PC-9 (cell line): Measurements from ENCODE around the gene NFYC. TPM values are rescaled to one million over a fixed set of nuclear protein-coding genes. Genes with fewer than 3 reads are reported as not detected.

ENCODE experiments used
- BruUV-seq: library from RNA; stranded (reverse); fragments of 400-500 nt; replicated peaks from 2 replicates; lab custom pipeline; 2021; lab: Mats Ljungman, UMichigan
- CTCF ChIA-PET: fragments of 300-600 bp; sonication (Branson Sonifier 250); formaldehyde crosslinking; loops from one replicate; lab custom pipeline; 2022; ENCODE audit warnings: antibody characterized with exemption; lab: Charles Lee
- POLR2A ChIA-PET: fragments of 300-600 bp; sonication (Branson Sonifier 250); formaldehyde crosslinking; loops from one replicate; lab custom pipeline; 2022; ENCODE audit warnings: antibody characterized with exemption; ENCODE audit not compliant: unreplicated experiment; lab: Charles Lee
- DNase-seq, 2 experiments: peaks; one replicate each; pipeline versions ENCODE4 v3.0.0 to v3.0.0-alpha.2; 2015 to 2022; ENCODE audit warnings: mixed read lengths in 1 of 2
- H2AFZ ChIP-seq: fragments of 200-600 bp; sonication (generic); 2 replicates; pipeline ENCODE4 v1.8.1; 2017; ENCODE audit warnings: antibody characterized with exemption
- H3F3A ChIP-seq: fragments of 200-600 bp; sonication (generic); 2 replicates; pipeline ENCODE4 v1.8.1; 2017; ENCODE audit warnings: antibody characterized with exemption, mild to moderate bottlenecking, low read depth; ENCODE audit not compliant: insufficient read depth
- H3K27ac ChIP-seq: fragments of 200-600 bp; sonication (generic); 2 replicates; pipeline ENCODE4 v1.6.1; 2016; ENCODE audit warnings: mixed run types
- H3K27me3 ChIP-seq: fragments of 200-600 bp; sonication (generic); 2 replicates; pipeline ENCODE4 v1.6.1; 2016; ENCODE audit warnings: low read depth, mixed run types; ENCODE audit not compliant: insufficient read depth
- H3K36me3 ChIP-seq: fragments of 200-600 bp; sonication (generic); 2 replicates; pipeline ENCODE4 v1.6.1; 2016; ENCODE audit warnings: low read depth, mixed run types
- H3K4me1 ChIP-seq: fragments of 200-600 bp; sonication (generic); replicated peaks from 2 replicates; pipeline ENCODE4 v1.6.1; 2016; ENCODE audit warnings: mixed run types; ENCODE audit not compliant: insufficient read depth
- H3K4me2 ChIP-seq: fragments of 200-600 bp; sonication (generic); 2 replicates; pipeline ENCODE4 v1.6.1; 2017; ENCODE audit warnings: mixed run types
- H3K4me3 ChIP-seq: fragments of 200-600 bp; sonication (generic); 2 replicates; pipeline ENCODE4 v1.6.1; 2016; ENCODE audit warnings: mixed run types
- H3K79me2 ChIP-seq: fragments of 200-600 bp; sonication (generic); 2 replicates; pipeline ENCODE4 v1.6.1; 2017; ENCODE audit warnings: low read depth, mixed run types
- H3K9me2 ChIP-seq: fragments of 200-600 bp; sonication (generic); 2 replicates; pipeline ENCODE4 v1.8.1; 2017; ENCODE audit warnings: mild to moderate bottlenecking; ENCODE audit not compliant: insufficient read depth
- H3K9me3 ChIP-seq: fragments of 200-600 bp; sonication (generic); 2 replicates; pipeline ENCODE4 v1.8.1; 2016; ENCODE audit warnings: low read depth; ENCODE audit not compliant: insufficient read depth
- H4K20me1 ChIP-seq: fragments of 200-600 bp; sonication (generic); 2 replicates; pipeline ENCODE4 v1.8.1; 2017; ENCODE audit not compliant: insufficient read depth
- EZH2 ChIP-seq: fragments of 200-600 bp; sonication (generic); IDR thresholded peaks from 2 replicates; pipeline ENCODE4 v1.8.0; 2017; ENCODE audit warnings: antibody characterized with exemption, low read depth
- intact Hi-C: fragments of 100-400 bp; cut with micrococcal nuclease; formaldehyde crosslinking; loops from one replicate; pipeline ENCODE4 v1.10.0; 2022; ENCODE audit not compliant: unreplicated experiment
- microRNA-seq: library from miRNA; unstranded; fragments of <30 nt; microRNA quantifications from one replicate; pipeline ENCODE4 v1.2.0, GENCODE V29; 2021; ENCODE audit warnings: borderline number of aligned reads, borderline replicate concordance
- total RNA-seq: library from RNA; stranded (reverse); gene quantifications from 2 replicates; pipeline ENCODE4 v1.2.3, GENCODE V29; 2021
- TF ChIP-seq, protein P1 (sequence below): fragments of 200-600 bp; sonication (generic); conservative IDR thresholded peaks from 2 replicates; pipeline ENCODE4 v1.6.1; 2017; ENCODE audit warnings: mixed run types, antibody characterized with exemption, mild to moderate bottlenecking, moderate library complexity

Gene NFYC
- total RNA-seq, 1 experiment from 2014 or later, result 91.1 TPM

DNA sequence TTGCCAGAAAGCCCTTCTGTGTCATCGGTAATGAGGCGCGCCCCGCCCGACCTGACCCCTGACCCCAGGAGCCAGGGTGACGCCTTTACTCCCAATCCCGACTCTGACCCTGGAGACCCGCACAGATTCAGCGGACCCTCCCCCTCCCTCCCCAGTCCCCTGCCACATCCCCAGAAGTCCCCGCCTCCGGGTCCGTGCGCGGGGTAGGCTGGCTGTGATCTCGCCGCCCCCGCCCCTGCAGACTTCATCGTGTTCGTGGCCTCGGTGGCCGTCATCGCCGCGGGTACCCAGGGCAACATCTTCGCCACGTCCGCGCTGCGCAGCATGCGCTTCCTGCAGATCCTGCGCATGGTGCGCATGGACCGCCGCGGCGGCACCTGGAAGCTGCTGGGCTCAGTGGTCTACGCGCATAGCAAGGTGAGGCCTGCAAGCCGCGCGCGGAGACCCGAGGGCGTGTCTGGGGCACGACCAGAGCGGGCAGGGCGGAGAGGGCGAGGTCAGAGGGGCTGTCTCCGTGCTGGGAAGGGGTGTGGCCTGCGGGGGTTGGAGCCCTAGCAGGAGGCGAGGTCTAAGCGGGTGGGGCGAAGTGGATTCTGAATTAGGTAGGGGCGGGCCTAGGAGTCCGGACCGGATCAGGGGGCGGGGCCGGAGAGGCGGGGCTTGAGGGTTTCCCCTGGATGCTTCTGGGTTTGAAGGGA is 126.9 kb downstream of the NFYC start:
- no peaks in the 10 kb centered on the region for H3K36me3 ChIP-seq
- H3K4me2 ChIP-seq, result no peak overlapping the region
- TF ChIP-seq, protein P1, sequence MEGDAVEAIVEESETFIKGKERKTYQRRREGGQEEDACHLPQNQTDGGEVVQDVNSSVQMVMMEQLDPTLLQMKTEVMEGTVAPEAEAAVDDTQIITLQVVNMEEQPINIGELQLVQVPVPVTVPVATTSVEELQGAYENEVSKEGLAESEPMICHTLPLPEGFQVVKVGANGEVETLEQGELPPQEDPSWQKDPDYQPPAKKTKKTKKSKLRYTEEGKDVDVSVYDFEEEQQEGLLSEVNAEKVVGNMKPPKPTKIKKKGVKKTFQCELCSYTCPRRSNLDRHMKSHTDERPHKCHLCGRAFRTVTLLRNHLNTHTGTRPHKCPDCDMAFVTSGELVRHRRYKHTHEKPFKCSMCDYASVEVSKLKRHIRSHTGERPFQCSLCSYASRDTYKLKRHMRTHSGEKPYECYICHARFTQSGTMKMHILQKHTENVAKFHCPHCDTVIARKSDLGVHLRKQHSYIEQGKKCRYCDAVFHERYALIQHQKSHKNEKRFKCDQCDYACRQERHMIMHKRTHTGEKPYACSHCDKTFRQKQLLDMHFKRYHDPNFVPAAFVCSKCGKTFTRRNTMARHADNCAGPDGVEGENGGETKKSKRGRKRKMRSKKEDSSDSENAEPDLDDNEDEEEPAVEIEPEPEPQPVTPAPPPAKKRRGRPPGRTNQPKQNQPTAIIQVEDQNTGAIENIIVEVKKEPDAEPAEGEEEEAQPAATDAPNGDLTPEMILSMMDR, result no peak
- TF ChIP-seq EZH2, result no peak
- H3K27ac ChIP-seq, result no peak overlapping the region
- H4K20me1 ChIP-seq, result no peaks in the 10 kb centered on the region
- H3F3A ChIP-seq, result no peaks in the 10 kb centered on the region
- H3K79me2 ChIP-seq, result no peaks in the 10 kb centered on the region
- DNase-seq, result no peak
- intact Hi-C loops, result no loop called here
- BruUV-seq, result no TSS peak
- no peaks in the 10 kb centered on the region for H3K9me2 ChIP-seq
- no peak overlapping the region for H2AFZ ChIP-seq
- no peak overlapping the region for H3K4me3 ChIP-seq
- POLR2A ChIA-PET, result no interaction called here
- no peaks in the 10 kb centered on the region for H3K9me3 ChIP-seq
- no peaks in the 10 kb centered on the region for H3K27me3 ChIP-seq
- CTCF ChIA-PET, result no interaction called here
- H3K4me1 ChIP-seq, result no peaks in the 10 kb centered on the region

DNA sequence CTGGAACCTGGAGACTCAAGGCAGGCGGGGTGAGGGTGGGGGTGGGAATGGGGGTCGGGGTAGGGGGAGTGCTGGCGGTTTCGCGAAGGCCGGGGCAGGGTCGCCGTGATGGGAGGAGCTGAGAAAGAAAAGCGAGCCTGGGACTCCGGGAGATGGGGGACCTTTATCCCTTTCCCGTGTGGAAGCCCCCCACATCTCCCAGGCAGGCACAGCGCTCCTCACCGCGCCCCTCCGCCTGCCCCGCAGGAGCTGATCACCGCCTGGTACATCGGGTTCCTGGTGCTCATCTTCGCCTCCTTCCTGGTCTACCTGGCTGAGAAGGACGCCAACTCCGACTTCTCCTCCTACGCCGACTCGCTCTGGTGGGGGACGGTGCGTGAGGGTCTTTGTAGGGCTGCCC is 127.6 kb downstream of the NFYC start:
- no peak overlapping the region for H3K4me2 ChIP-seq
- H4K20me1 ChIP-seq, result no peaks in the 10 kb centered on the region
- DNase-seq, result no peak
- POLR2A ChIA-PET, result no interaction called here
- no peaks in the 10 kb centered on the region for H3F3A ChIP-seq
- intact Hi-C loops, result no loop called here
- H3K9me2 ChIP-seq, result no peaks in the 10 kb centered on the region
- H3K79me2 ChIP-seq, result no peaks in the 10 kb centered on the region
- H3K36me3 ChIP-seq, result no peaks in the 10 kb centered on the region
- no peak overlapping the region for H3K4me3 ChIP-seq
- H3K27me3 ChIP-seq, result no peaks in the 10 kb centered on the region
- no peaks in the 10 kb centered on the region for H3K4me1 ChIP-seq
- CTCF ChIA-PET, result no interaction called here
- H3K27ac ChIP-seq, result no peak overlapping the region
- H3K9me3 ChIP-seq, result no peaks in the 10 kb centered on the region
- no peak for TF ChIP-seq EZH2
- TF ChIP-seq, protein P1, result no peak
- no peak overlapping the region for H2AFZ ChIP-seq
- BruUV-seq, result no TSS peak

DNA sequence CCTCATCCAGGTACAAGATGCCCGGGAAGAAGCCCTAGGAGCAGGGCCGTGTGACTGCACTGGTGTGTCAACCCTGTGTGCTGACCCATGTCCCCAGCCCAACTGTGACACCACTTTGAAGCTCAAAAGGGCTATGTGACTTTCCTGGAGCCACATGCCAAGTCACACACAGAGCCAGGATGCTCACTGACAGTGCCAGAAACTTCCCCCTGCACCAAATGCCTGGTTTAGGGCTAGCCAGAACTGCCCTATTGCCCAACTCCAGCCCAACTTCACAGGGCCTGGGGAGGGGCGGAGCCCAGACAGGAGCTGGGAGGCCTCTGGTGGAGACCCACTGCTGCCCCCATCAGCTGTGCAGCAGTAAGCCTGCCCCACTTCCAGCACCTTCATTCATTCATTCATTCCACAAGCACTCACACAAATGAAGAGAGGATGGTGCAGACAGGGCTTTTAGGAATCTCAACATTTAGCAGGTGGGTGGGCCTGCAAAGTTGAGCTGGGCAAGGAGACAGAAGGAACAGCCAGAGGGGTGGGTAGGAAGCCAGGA is 128.8 kb downstream of the NFYC start:
- H3K9me2 ChIP-seq, result no peaks in the 10 kb centered on the region
- H3K9me3 ChIP-seq, result no peaks in the 10 kb centered on the region
- BruUV-seq, result no TSS peak
- intact Hi-C loops, result no loop called here
- no peak overlapping the region for H2AFZ ChIP-seq
- CTCF ChIA-PET, result no interaction called here
- H3K4me3 ChIP-seq, result no peak overlapping the region
- H3K36me3 ChIP-seq, result no peaks in the 10 kb centered on the region
- POLR2A ChIA-PET, result no interaction called here
- no peak overlapping the region for H3K4me2 ChIP-seq
- H3K79me2 ChIP-seq, result no peaks in the 10 kb centered on the region
- H3K4me1 ChIP-seq, result no peaks in the 10 kb centered on the region
- no peak for DNase-seq
- no peak overlapping the region for H3K27ac ChIP-seq
- no peaks in the 10 kb centered on the region for H4K20me1 ChIP-seq
- H3K27me3 ChIP-seq, result no peaks in the 10 kb centered on the region
- TF ChIP-seq, protein P1, result no peak
- no peak for TF ChIP-seq EZH2
- no peaks in the 10 kb centered on the region for H3F3A ChIP-seq

Small RNAs within 50 kb of the gene (microRNA-seq; reads per million reads assigned to microRNA genes)
- gene MIR30C1, result 152 reads per million, percentile 55 among the genes with 10 or more reads in this experiment
- gene MIR30E, result 13,707 reads per million, percentile 94 among the genes with 10 or more reads in this experiment

Other genes starting within 250 kb of the NFYC start
- 3.7 TPM in 2 replicates for gene ZFP69B, start 241.2 kb upstream of the NFYC start, total RNA-seq
- gene ZFP69, start 214.4 kb upstream of the NFYC start, total RNA-seq, result 3.7 and 4.8 TPM in 2 replicates
- 15.4 and 19.0 TPM in 2 replicates for gene EXO5, start 182.9 kb upstream of the NFYC start, total RNA-seq
- 6.0 and 11.8 TPM in 2 replicates for gene ZNF684, start 160.1 kb upstream of the NFYC start, total RNA-seq
- 12.9 and 14.0 TPM in 2 replicates for gene RIMS3, start 26.0 kb upstream of the NFYC start, total RNA-seq
- 0.68 and 0.81 TPM in 2 replicates for gene KCNQ4, start 92.1 kb downstream of the NFYC start, total RNA-seq
- 67.5 and 98.2 TPM in 2 replicates for gene CITED4, start 170.7 kb downstream of the NFYC start, total RNA-seq